GM10248 (cell line): Measurements from ENCODE around the gene CDC37L1.
"Not testable (repeated sequence)": the region's sequence is repeated elsewhere in the genome, so short reads cannot be mapped to it uniquely, and the experiment has no call there.

ENCODE experiments used
- CTCF ChIA-PET: fragments of 300-600 bp; sonication (Branson Sonifier 250); formaldehyde crosslinking; extraction: SDS; loops from one replicate; lab custom pipeline; 2021; ENCODE audit warnings: antibody characterized with exemption; lab: Yijun Ruan, JAX
- POLR2A ChIA-PET: fragments of 350-650 bp; sonication (Branson Sonifier 250); formaldehyde crosslinking; extraction: SDS; loops from one replicate; lab custom pipeline; 2020; ENCODE audit warnings: antibody characterized with exemption; lab: Yijun Ruan, JAX
- DNase-seq: peaks from one replicate; pipeline ENCODE4 v3.0.0; 2012; ENCODE audit errors: extremely low spot score
- CTCF ChIP-seq: IDR thresholded peaks from 2 replicates; pipeline ENCODE4 v1.5.1; 2012; ENCODE audit warnings: mild to moderate bottlenecking, low read depth; ENCODE audit errors: extremely low read depth, missing control alignments, control extremely low read depth

CDC37L1 gene

DNA sequence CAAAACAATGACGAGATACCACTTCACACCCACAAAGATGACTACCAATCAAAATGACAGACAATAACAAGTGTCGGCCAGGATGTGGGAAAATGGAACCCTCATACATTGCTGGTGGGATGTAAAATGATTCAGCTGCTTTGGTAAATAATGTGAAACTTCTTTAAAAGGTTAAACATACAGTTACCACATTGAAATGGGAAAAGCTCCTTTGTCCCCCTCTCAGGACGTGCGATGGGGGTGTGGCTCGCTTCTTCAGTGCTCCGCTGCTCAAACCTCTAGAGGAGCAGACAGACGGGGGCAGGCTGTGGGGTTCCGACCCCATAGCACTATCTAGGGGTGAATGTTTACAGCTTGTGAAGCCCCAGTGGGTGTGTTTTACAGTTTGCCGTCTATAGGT lies 25.3 kb upstream of the CDC37L1 start:
- POLR2A ChIA-PET = no interaction called here

DNA sequence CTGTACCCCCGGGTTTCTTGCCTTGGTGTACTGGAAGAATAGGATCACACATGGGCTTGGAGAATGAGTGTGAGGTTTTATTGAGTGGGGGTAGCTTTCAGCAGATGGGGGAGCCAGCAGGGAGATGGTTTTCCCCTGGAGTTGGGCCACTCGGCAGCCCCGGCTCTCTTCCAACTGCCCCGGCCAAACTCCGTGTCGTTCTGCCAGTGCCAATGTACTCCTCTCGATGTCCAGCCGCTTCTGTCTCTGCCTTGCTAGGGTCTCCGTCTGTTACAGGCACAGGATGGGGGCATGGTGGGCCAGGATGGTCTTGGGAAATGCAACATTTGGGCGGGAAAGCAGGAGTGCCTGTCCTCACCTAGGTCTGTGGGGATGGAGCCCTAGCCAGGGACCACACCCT lies 24.8 kb upstream of the CDC37L1 start:
- TF ChIP-seq CTCF = no peak
- ChIA-PET CTCF (interaction anchor here (1.1 kb wide), 2 partner anchors 10 to 14 kb away, joined by 3 to 4 read pairs; no protein-coding TSS in a partner anchor), POLR2A (no interaction called here)
- DNase-seq = no peak

More for the DNA sequence above, 25.3 kb upstream of the CDC37L1 start:
- TF ChIP-seq CTCF = no peak
- no peak for DNase-seq
- CTCF ChIA-PET = interaction anchor here (1.1 kb wide), 2 partner anchors 10 to 14 kb away, joined by 3 to 4 read pairs; no protein-coding TSS in a partner anchor

DNA sequence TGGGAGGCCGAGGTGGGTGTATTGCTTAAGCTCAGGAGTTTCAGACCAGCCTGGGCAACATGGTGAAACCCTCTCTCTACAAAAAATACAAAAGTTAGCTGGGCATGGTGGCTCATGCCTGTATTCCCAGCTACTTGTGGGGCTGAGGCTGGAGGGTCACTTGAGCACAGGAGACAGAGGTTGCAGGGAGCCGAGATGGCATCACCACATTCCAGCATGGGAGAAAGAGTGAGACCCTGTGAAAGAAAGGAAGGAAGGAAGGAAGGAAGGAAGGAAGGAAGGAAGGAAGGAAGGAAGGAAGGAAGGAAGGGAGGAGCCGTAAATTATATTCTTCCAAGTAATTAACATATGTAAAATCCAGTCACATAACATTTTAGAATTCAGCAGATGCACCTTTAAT lies 23.2 kb upstream of the CDC37L1 start:
- CTCF ChIA-PET = interaction anchor here (1.0 to 2.5 kb wide), 5 partner anchors 9 to 340 kb away, joined by 3 to 10 read pairs (median 3); no protein-coding TSS in a partner anchor
- POLR2A ChIA-PET, DNase-seq: not testable (repeated sequence)

DNA sequence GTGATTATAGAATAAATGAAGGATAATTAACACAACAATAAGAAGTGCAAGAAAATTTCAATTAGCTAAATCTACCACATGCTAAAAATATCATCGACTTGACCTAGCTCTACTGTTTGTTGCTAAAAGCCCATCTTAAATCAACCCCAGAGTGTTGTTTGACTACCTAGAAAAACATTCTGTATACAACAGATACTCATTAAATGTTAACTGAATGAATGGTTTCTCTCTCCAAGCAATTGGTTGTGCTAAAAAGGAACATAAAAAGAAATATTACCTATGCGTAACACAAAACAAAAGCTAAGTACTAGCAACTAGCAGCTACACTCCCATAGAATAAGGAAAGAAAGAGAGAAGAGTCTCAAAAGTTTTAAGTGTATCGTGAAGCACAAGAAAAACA lies 22.7 kb upstream of the CDC37L1 start:
- no peak for TF ChIP-seq CTCF
- ChIA-PET CTCF (interaction anchor here (1.0 to 2.5 kb wide), 4 partner anchors 9 to 340 kb away, joined by 3 to 10 read pairs (median 3); no protein-coding TSS in a partner anchor), POLR2A (no interaction called here)
- DNase-seq = no peak

GRCh38 chr9:4657426-4658159 lies 21.8 kb upstream of the CDC37L1 start:
- POLR2A ChIA-PET = no interaction called here

GRCh38 chr9:4660665-4661064 lies 18.7 kb upstream of the CDC37L1 start:
- DNase-seq, POLR2A ChIA-PET: not testable (repeated sequence)
- CTCF ChIA-PET = interaction anchor here (2.3 kb wide), 1 partner anchor 57 kb away, joined by 7 read pairs; no protein-coding TSS in a partner anchor

More at GRCh38 chr9:4657426-4658159, 21.8 kb upstream of the CDC37L1 start:
- TF ChIP-seq CTCF = no peak
- DNase-seq = no peak
- CTCF ChIA-PET = interaction anchor here (1.0 to 2.5 kb wide), 2 partner anchors 8 to 14 kb away, joined by 3 to 10 read pairs; no protein-coding TSS in a partner anchor

GRCh38 chr9:4661165-4661564 lies 18.2 kb upstream of the CDC37L1 start:
- DNase-seq = no peak
- POLR2A ChIA-PET = interaction anchor here (1.2 kb wide), 1 partner anchor 18 kb away, joined by 3 read pairs; the partner anchor contains the start of gene CDC37L1
- CTCF ChIA-PET = interaction anchor here (0.7 to 2.3 kb wide), 3 partner anchors 18 to 84 kb away, joined by 3 to 7 read pairs (median 5); partner anchors contain the start of gene CDC37L1
- TF ChIP-seq CTCF = no peak
